ENCODE data around the gene KAT5.
"Not testable (repeated sequence)": the region's sequence is repeated elsewhere in the genome, so short reads cannot be mapped to it uniquely, and the experiment has no call there.

Gene KAT5

GRCh38 chr11:65710421-65710820 is 1.6 kb upstream of the KAT5 start:
- no peak for DNase-seq

DNA sequence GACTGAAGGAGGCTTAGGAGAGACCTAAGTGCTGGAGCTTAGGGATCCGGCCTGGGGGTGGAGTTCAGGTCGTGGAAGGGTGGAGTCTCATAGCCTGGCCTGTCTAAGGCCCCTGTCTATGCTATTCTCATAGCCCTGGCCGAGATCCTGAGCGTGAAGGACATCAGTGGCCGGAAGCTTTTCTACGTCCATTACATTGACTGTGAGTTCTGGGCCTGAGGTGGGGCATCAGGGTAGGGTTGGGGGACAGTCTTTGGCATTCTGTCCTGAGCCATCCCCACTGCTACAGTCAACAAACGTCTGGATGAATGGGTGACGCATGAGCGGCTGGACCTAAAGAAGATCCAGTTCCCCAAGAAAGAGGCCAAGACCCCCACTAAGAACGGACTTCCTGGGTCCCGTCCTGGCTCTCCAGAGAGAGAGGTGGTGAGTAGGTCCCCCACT is 603 bp downstream of the KAT5 start:
- no peak for DNase-seq

DNA sequence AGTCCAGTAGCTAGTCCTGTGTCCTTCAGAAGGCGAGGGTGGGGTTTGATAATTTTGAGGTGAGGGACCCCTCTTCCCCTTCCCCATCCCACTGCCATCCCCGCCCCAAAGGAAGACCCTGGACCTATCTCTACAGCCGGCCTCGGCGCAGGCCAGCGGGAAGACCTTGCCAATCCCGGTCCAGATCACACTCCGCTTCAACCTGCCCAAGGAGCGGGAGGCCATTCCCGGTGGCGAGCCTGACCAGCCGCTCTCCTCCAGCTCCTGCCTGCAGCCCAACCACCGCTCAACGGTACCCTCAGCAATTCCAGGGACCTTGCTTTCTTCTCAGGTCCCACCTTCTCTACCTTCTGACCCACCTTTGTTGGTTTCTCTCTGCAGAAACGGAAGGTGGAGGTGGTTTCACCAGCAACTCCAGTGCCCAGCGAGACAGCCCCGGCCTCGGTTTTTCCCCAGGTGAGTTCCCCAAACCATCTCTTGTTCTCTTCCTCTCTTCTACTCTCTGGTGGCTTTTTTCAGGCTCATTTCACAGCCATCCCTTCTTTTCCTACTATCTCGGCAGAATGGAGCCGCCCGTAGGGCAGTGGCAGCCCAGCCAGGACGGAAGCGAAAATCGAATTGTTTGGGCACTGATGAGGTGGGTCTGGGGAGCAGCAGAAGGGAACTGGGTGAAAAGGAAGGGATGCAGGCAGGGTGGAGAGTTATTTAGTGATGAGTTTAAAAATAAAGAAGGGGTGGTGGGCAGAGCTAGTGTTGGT is 1.3 kb downstream of the KAT5 start:
- DNase-seq = no peak

DNA sequence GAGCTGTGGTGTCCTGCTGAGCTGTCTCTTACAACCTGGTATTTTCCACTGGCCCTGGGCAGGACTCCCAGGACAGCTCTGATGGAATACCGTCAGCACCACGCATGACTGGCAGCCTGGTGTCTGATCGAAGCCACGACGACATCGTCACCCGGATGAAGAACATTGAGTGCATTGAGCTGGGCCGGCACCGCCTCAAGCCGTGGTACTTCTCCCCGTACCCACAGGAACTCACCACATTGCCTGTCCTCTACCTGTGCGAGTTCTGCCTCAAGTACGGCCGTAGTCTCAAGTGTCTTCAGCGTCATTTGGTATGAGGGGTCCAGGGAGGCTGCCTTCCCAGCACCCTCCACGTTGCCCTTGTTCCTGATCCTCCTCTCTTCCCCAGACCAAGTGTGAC is 2.4 kb downstream of the KAT5 start:
- DNase-seq = no peak

GRCh38 chr11:65716302-65716701 is 4.2 kb downstream of the KAT5 start:
- DNase-seq = no peak

DNA sequence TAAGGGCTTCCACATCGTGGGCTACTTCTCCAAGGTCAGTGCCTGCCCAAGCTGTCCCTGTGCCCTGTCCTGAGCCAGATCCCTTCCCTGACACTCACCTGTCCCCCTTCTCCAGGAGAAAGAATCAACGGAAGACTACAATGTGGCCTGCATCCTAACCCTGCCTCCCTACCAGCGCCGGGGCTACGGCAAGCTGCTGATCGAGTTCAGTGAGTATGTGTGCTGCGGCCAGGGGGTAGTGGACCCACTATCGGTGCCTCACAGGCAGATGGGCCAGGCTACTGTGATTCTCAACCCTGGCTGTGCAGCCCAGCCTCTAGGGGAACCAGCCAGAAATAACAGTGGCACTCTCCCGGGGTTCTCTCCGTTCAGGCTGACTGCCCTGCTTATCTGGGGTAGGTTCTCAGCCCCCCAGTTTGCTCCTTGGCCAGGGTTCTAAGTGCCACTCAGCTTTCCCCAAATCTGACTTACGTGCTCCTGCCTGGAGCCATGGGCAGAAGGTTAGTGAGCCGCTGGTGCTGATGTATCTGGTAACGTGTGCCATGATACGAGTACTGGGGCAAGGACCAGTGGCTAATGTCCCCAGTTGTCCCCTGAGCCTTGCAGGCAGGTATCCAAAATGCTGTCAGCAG is 4.8 kb downstream of the KAT5 start:
- DNase-seq = no peak

DNA sequence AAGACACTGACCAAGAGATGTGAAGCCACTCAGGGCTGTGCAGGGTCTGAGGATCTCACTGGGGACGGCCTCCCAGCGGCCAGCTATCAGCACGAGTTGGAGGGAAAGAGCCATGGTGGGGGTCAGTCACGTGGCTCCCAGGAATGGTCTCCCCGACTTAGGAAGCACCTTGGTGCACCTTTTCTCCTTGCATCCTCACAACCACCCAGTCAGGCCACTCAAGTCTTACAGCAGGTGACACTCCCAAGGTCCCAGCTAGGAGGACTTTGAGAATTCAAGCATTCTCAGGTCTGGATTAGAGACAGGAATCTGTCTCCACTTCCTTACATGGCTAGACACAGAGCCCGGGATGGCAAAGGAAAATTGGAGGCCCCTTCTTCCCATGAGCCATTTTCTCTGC is 5.9 kb downstream of the KAT5 start:
- no peak for DNase-seq

GRCh38 chr11:65718531-65718930 is 6.5 kb downstream of the KAT5 start:
- DNase-seq = no peak

- DNase-seq = no peak
Measured at GRCh38 chr11:65718964-65719492, 7.0 kb downstream of the KAT5 start.

DNA sequence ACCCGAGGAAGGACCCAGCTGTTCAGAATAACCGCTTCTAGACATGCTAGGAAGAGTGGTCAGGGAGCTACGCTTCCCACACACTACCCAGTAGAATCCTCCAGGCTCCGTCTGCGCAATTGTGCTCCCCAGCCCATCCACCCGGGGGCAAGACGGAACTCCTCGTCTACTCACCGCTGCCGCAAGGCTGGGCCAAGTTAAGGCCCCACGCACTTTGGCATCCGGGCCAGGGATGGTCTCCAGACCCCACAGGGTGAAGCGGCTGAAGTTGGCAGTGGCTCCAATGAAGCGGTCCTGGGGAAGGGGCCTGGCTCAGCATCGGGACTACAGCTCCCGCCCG is 7.8 kb downstream of the KAT5 start:
- DNase-seq = no peak

DNA sequence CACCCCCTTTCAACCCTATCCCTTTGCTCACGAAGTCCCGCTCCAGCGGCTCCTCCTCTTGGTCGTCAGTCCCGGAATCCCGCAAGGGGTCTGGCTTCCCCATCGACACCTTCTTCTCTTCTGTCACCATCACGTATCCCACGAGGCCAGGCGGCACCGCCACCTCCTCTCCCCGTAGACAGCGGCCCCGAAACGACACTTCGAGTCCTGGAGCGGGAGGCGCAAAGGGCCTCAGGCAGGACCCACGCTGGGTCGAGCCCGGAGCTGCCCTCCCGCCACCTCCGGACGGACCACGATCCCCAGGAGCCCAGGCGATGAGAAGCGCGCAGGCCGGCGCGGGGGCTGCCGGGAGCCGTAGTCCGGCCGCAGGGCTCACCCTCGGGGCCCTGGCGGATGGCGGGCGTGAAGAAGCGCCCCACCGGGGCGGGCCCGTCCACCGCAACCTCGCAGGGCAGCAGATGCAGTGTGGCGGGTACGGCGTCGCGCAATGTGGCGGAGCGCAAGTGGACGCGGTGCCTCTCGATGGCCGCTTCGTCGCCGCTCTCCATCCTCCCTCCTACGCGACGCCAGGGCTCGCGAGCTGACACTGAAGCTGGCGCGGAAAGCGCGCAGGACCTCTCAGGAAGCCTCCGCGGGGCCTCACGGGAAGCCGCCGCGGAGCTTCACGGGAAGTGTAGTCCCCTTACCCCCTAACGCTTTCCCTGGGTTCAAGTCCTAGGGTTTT is 8.3 kb downstream of the KAT5 start, which contains the start of gene RNASEH2C:
RNASEH2C (minus strand) TSS at position 588 of the 724 bp plus-strand sequence; CDS start at position 548, 40 bp downstream.
- peak; percentile 70 for DNase-seq

- no peak for DNase-seq
Measured at GRCh38 chr11:65722261-65722660, 10.2 kb downstream of the KAT5 start.

GRCh38 chr11:65726660-65727059 is 14.6 kb downstream of the KAT5 start:
- DNase-seq = no peak

DNA sequence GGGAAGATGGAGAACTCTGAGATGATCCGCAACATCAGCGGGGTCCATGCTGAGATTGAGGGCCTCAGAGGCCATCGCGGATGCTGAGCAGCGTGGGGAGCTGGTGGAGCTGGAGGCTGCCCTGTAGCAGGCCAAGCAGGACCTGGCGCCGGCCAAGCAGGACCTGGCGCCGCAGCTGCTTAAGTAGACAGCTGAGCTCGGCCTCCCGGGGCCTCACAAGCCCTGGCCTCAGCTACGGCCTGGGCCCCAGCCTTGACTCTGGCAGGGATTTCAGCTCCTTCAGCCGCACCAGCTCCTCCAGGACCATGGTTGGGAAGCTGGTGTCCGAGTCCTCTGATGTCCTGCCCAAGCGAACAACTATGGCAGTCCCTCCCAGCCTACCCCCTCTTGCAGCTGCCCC is 15.8 kb downstream of the KAT5 start:
- no peak for DNase-seq

GRCh38 chr11:65730461-65730860 is 18.4 kb downstream of the KAT5 start:
- no peak for DNase-seq

DNA sequence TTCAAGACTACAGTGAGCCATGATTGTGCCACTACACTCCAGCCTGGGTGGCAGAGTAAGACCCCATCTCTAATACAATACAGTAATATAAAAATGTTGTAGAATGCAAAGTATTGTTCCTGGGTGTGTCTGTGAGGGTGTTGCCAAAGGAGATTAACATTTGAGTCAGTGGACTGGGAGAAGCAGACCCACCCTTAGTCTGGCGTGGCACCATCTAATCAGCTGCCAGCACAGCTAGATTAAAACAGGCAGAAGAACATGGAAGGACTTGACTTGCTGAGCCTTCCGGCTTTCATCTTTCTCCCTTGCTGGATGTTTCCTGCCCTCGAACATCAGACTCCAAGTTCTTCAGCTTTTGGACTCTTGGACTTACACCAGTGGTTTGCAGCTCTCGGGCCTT is 23.1 kb downstream of the KAT5 start:
- not testable (repeated sequence) for DNase-seq

DNA sequence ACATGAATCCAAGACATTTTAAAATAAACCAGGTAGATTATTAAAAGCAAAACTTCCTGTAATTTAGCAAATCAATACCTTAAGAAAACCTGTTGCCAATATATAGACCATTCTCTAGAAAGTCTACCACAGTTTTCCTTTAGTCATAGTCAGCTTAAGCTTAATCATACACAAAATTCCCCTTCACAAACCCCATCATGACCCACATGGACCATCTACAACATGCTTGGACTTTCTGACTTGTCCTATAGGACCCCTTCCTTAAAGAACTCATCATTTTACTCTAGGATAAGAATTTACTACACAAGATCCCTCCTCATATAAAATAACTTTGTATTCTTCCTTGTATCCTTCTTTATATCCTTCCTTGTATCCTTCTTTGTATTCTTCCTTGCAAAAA is 24.8 kb downstream of the KAT5 start:
- no peak for DNase-seq

- DNase-seq = no peak
Measured at GRCh38 chr11:65739022-65739421, 27.0 kb downstream of the KAT5 start.

DNA sequence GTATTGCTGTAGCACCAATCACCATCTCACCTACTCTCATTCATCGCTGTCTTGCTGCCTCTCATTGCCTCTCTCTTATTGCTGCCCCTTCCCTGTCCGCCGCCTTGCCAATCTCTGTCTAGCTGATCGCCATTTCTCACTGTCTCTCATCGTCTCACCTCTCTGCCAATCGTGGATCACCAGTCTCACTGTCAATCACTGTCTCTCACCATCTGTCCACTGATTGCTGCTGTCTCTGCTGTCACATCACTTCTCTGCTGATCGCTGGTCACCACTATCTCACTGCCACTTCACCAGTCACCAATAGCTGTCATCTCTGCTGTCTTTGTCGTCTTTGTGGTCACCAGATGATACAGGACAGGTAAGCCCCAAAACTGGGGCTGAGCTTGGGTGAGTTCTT is 29.1 kb downstream of the KAT5 start:
- no peak for DNase-seq

DNA sequence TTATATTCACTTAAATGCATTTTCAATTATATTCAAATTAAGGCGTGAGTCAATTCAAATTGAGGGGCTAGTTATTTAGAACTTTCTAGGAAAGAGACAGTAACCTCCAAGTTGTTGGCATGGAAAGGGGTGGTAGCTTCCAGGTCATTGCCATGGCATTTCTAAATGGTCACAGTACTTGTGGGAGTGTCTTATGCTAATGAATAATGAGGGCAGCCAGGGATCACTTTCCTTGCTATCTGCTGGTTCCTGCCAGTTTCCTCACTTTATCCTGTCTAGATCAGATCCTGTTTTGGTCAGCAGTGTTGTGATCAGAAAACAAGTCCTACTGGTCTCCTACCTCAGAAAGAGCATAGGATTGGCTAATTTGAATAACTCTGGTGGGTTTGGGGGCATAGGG is 30.3 kb downstream of the KAT5 start:
- DNase-seq = no peak

- DNase-seq = no peak
Measured at GRCh38 chr11:65743681-65744025, 31.6 kb downstream of the KAT5 start.

GRCh38 chr11:65744026-65744698 is 32.1 kb downstream of the KAT5 start:
- no peak for DNase-seq

DNA sequence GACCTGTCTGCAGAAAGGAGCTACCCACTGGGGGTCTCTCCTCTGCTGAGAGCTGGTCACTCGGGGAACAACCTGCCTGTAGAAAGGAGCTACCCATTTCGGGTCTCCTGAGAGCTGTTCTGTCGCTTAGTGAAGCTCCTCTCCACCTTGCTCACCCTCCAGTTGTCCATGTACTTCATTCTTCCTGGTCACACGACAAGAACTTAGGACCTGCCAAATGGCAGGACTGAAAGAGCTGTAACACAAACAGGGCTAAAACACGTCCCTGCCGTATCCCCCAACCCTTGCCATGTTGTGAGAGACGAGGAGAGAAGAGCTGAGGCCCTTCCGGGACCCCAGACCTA is 32.6 kb downstream of the KAT5 start:
- DNase-seq = no peak

DNA sequence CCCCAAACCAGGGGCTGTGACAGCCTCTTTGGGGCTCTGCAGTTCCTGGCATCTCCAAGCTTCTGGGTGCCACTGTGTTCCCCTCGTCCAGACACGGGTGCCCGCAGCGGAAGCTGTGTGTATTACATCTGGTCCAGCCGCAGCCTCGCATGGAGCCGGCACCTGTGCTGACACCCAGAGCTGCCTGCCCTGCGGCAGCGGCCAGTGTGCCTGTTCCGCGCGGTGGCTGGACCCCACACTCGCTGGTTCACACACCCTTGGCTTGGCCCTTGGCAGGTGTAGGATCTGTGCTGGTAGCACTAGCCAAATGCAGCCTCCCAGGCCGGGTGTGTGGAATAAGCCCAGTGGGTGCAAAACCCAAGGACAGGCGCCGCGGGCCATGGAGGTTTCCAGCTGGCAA is 33.0 kb downstream of the KAT5 start:
- DNase-seq = no peak

All from activated CD4-positive, alpha-beta T cell treated with anti-CD3 and anti-CD28 coated beads, Interleukin-2, amount 50 U/mL, for 1 hour (primary cell).